Fibroblast of skin of left quadriceps (primary cell): ENCODE measurements around the gene SYMPK.

Experiments
- DNase-seq, 2 experiments: peaks; one replicate each; pipeline ENCODE4 v3.0.0-alpha.2; 2013; ENCODE audit warnings: low read depth in 2 of 2

SYMPK gene

GRCh38 chr19:45825263-45825605 is 37.7 kb downstream of the SYMPK start:
- no peak for DNase-seq

GRCh38 chr19:45824531-45825262 is 38.2 kb downstream of the SYMPK start:
- DNase-seq = no peak

GRCh38 chr19:45824041-45824471 is 38.9 kb downstream of the SYMPK start:
- no peak for DNase-seq

GRCh38 chr19:45823182-45823581 is 39.8 kb downstream of the SYMPK start:
- no peak for DNase-seq

GRCh38 chr19:45822716-45823115 is 40.2 kb downstream of the SYMPK start:
- DNase-seq = no peak

- no peak for DNase-seq
Observed at GRCh38 chr19:45821570-45821969, 41.4 kb downstream of the SYMPK start.

GRCh38 chr19:45821103-45821521 is 41.8 kb downstream of the SYMPK start:
- DNase-seq = no peak

GRCh38 chr19:45820413-45821102 is 42.4 kb downstream of the SYMPK start:
- DNase-seq = no peak

- no peak for DNase-seq
Observed at GRCh38 chr19:45819769-45820168, 43.2 kb downstream of the SYMPK start.

GRCh38 chr19:45817725-45818301 is 45.1 kb downstream of the SYMPK start:
- no peak for DNase-seq

GRCh38 chr19:45817010-45817724 is 45.8 kb downstream of the SYMPK start:
- peak; percentile 80 to 82 for DNase-seq

GRCh38 chr19:45816236-45817009 is 46.5 kb downstream of the SYMPK start:
- no peak for DNase-seq

- DNase-seq = no peak
Observed at GRCh38 chr19:45815481-45816216, 47.3 kb downstream of the SYMPK start.

- no peak for DNase-seq
Observed at GRCh38 chr19:45814851-45815480, 48.0 kb downstream of the SYMPK start, which contains the start of gene RSPH6A. TSS of gene RSPH6A (minus strand) at chr19:45815308. CDS start at chr19:45815176, 132 bp downstream.

- no peak for DNase-seq
Observed at GRCh38 chr19:45814166-45814780, 48.7 kb downstream of the SYMPK start.

- no peak for DNase-seq
Observed at GRCh38 chr19:45812297-45812696, 50.6 kb downstream of the SYMPK start.

GRCh38 chr19:45809643-45810159 is 53.2 kb downstream of the SYMPK start:
- peak; percentile 61 to 67 for DNase-seq

GRCh38 chr19:45805719-45806118 is 57.2 kb downstream of the SYMPK start:
- no peak for DNase-seq

- no peak for DNase-seq
Observed at GRCh38 chr19:45804959-45805230, 58.1 kb downstream of the SYMPK start.
